Caco-2 (cell line): ENCODE data around the gene SDCCAG8. TPM values are rescaled to one million over a fixed set of nuclear protein-coding genes. Genes with fewer than 3 reads are reported as not detected.
A peak's percentile ranks its signal among the peaks of the same experiment; 100 is the strongest.

ENCODE experiments used
- BruUV-seq: library from RNA; stranded (reverse); fragments of 400-500 nt; replicated peaks from 2 replicates; lab custom pipeline; 2021; lab: Mats Ljungman, UMichigan
- CTCF ChIA-PET: fragments of 300-600 bp; sonication (Branson Sonifier 250); formaldehyde crosslinking; loops from one replicate; lab custom pipeline; 2022; ENCODE audit warnings: antibody characterized with exemption; lab: Charles Lee
- POLR2A ChIA-PET: fragments of 300-600 bp; sonication (Branson Sonifier 250); formaldehyde crosslinking; loops from one replicate; lab custom pipeline; 2022; ENCODE audit warnings: antibody characterized with exemption; lab: Charles Lee
- DNase-seq, 2 experiments: peaks; one replicate each; pipeline versions ENCODE4 v3.0.0 to v3.0.0-alpha.2; 2020 to 2022
- H3K27me3 ChIP-seq: replicated peaks from 2 replicates; pipeline ENCODE4 v1.6.0; 2011; ENCODE audit warnings: low read length; ENCODE audit not compliant: control insufficient read depth, insufficient read depth
- H3K36me3 ChIP-seq: 2 replicates; pipeline ENCODE4 v1.5.1; 2011; ENCODE audit warnings: low read length; ENCODE audit not compliant: control insufficient read depth, insufficient read depth
- H3K4me1 ChIP-seq: fragments of 250-450 bp; sonication (Bioruptor Pico); 2 replicates; pipeline ENCODE4 v1.5.1; 2020; ENCODE audit warnings: mild to moderate bottlenecking
- H3K4me3 ChIP-seq: 2 replicates; pipeline ENCODE4 v1.5.1; 2011; ENCODE audit warnings: low read depth, mild to moderate bottlenecking, control low read depth, low read length
- H3K9me3 ChIP-seq: fragments of 250-450 bp; sonication (Bioruptor Pico); 2 replicates; pipeline ENCODE4 v1.5.1; 2020; ENCODE audit warnings: mild to moderate bottlenecking, moderate library complexity
- H3K27ac Mint-ChIP-seq: one replicate; pipeline ENCODE4 v1.8.0; 2022; ENCODE audit warnings: mixed read lengths; ENCODE audit not compliant: unreplicated experiment
- H3K27me3 Mint-ChIP-seq: one replicate; pipeline ENCODE4 v1.8.0; 2022; ENCODE audit warnings: mixed read lengths; ENCODE audit not compliant: insufficient read depth, unreplicated experiment
- H3K36me3 Mint-ChIP-seq: one replicate; pipeline ENCODE4 v1.8.0; 2022; ENCODE audit warnings: mild to moderate bottlenecking, mixed read lengths; ENCODE audit not compliant: insufficient read depth, unreplicated experiment
- H3K4me1 Mint-ChIP-seq: one replicate; pipeline ENCODE4 v1.8.0; 2022; ENCODE audit warnings: low read depth, mixed read lengths; ENCODE audit not compliant: unreplicated experiment
- H3K4me3 Mint-ChIP-seq: one replicate; pipeline ENCODE4 v1.8.0; 2022; ENCODE audit warnings: mild to moderate bottlenecking, moderate library complexity, mixed read lengths; ENCODE audit not compliant: unreplicated experiment
- H3K9me3 Mint-ChIP-seq: one replicate; pipeline ENCODE4 v1.8.0; 2022; ENCODE audit warnings: mixed read lengths; ENCODE audit not compliant: unreplicated experiment
- CTCF ChIP-seq, 2 experiments: fragments of 200-600 bp in 1 of 2; IDR thresholded peaks; 1 replicate in 1 of 2; 2 replicates in 1 of 2; pipeline versions ENCODE4 v1.5.1 to v1.8.0; 2011 to 2022; ENCODE audit warnings: antibody characterized with exemption in 1 of 2, control low read depth in 1 of 2, inconsistent platforms in 1 of 2, low read depth in 1 of 2, low read length in 1 of 2, mild to moderate bottlenecking in 1 of 2, moderate library complexity in 1 of 2; ENCODE audit not compliant: insufficient read depth in 1 of 2, severe bottlenecking in 1 of 2, unreplicated experiment in 1 of 2
- intact Hi-C: fragments of 100-400 bp; cut with micrococcal nuclease; formaldehyde crosslinking; loops from one replicate; pipeline ENCODE4 v1.10.0; 2022; ENCODE audit not compliant: unreplicated experiment
- total RNA-seq: library from RNA; stranded (reverse); gene quantifications from 2 replicates; pipeline ENCODE4 v1.2.3, GENCODE V29; 2022

Gene SDCCAG8
- total RNA-seq, 1 experiment from 2014 or later, result 23.0 TPM

- no peaks in the 10 kb centered on the region for H3K4me1 ChIP-seq
- ChIA-PET CTCF (no interaction called here), POLR2A (no interaction called here)
- BruUV-seq, result no TSS peak
- H3K4me3 ChIP-seq, result no peak overlapping the region
- H3K27me3 ChIP-seq, result no peaks in the 10 kb centered on the region
- Mint-ChIP-seq H3K4me3 (no peak overlapping the region), H3K27ac (no peak overlapping the region), H3K36me3 (no peaks in the 10 kb centered on the region), H3K27me3 (no peaks in the 10 kb centered on the region), H3K9me3 (no peaks in the 10 kb centered on the region), H3K4me1 (no peaks in the 10 kb centered on the region)
- H3K9me3 ChIP-seq, result no peaks in the 10 kb centered on the region
- intact Hi-C loops, result no loop called here
- no peak for TF ChIP-seq CTCF (IDR thresholded peaks at IDR 0.05; ENCODE audit: insufficient read depth in 1 of 2, low read depth in 1 of 2, low read length in 1 of 2, severe bottlenecking in 1 of 2, unreplicated experiment in 1 of 2)
- no peaks in the 10 kb centered on the region for H3K36me3 ChIP-seq
- DNase-seq, result no peak
These were observed 240.4 kb downstream of the SDCCAG8 start for GRCh38 chr1:243496187-243496646.

DNA sequence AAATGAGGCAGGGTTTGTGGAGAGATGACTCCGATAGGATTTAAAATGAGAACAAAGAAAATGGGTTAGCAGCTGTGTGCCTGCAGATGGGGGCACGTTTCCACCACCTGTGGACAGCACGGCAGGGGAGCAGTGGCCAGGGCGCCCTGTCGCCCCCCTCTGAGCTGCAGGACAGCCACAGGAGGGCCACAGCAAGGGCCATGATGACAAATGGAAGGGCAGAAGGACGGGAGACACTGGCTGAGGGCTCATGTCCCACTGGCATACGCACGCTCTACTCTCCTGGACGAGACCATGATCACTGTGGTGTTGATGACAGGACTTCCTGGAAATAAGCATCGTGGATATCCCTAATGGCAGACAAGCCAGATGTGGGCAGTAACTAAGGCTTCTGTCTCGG lies 241.0 kb downstream of the SDCCAG8 start:
- no peak for TF ChIP-seq CTCF (IDR thresholded peaks at IDR 0.05; ENCODE audit: insufficient read depth in 1 of 2, low read depth in 1 of 2, low read length in 1 of 2, severe bottlenecking in 1 of 2, unreplicated experiment in 1 of 2)
- peak overlapping the region; percentile 25 for H3K27ac Mint-ChIP-seq
- H3K27me3 ChIP-seq, result no peaks in the 10 kb centered on the region
- H3K36me3 Mint-ChIP-seq, result no peaks in the 10 kb centered on the region
- no peaks in the 10 kb centered on the region for H3K36me3 ChIP-seq
- H3K4me1 Mint-ChIP-seq, result no peaks in the 10 kb centered on the region
- no peaks in the 10 kb centered on the region for H3K9me3 Mint-ChIP-seq
- H3K9me3 ChIP-seq, result no peaks in the 10 kb centered on the region
- ChIA-PET POLR2A (no interaction called here), CTCF (no interaction called here)
- intact Hi-C loops, result no loop called here
- no peak overlapping the region for H3K4me3 Mint-ChIP-seq
- DNase-seq, result no peak
- H3K4me3 ChIP-seq, result no peak overlapping the region
- H3K4me1 ChIP-seq, result no peaks in the 10 kb centered on the region
- BruUV-seq, result no TSS peak
- H3K27me3 Mint-ChIP-seq, result no peaks in the 10 kb centered on the region

- Histone ChIP-seq H3K36me3 (no peaks in the 10 kb centered on the region), H3K4me3 (no peak overlapping the region), H3K27me3 (no peaks in the 10 kb centered on the region), H3K9me3 (no peaks in the 10 kb centered on the region), H3K4me1 (no peaks in the 10 kb centered on the region)
- no peaks in the 10 kb centered on the region for H3K27me3 Mint-ChIP-seq
- intact Hi-C loops, result no loop called here
- H3K4me3 Mint-ChIP-seq, result no peak overlapping the region
- DNase-seq, result no peak
- H3K4me1 Mint-ChIP-seq, result no peaks in the 10 kb centered on the region
- H3K36me3 Mint-ChIP-seq, result no peaks in the 10 kb centered on the region
- CTCF ChIA-PET, result no interaction called here
- H3K9me3 Mint-ChIP-seq, result no peaks in the 10 kb centered on the region
- POLR2A ChIA-PET, result no interaction called here
- no peak overlapping the region for H3K27ac Mint-ChIP-seq
- TF ChIP-seq CTCF (IDR thresholded peaks at IDR 0.05; ENCODE audit: insufficient read depth in 1 of 2, low read depth in 1 of 2, low read length in 1 of 2, severe bottlenecking in 1 of 2, unreplicated experiment in 1 of 2), result no peak
- no TSS peak for BruUV-seq
These were observed 242.3 kb downstream of the SDCCAG8 start for GRCh38 chr1:243497939-243498681.
